Measurements from ENCODE around the gene ANKRD13A.
"Not testable (repeated sequence)": the region's sequence is repeated elsewhere in the genome, so short reads cannot be mapped to it uniquely, and the experiment has no call there.

Gene ANKRD13A

DNA sequence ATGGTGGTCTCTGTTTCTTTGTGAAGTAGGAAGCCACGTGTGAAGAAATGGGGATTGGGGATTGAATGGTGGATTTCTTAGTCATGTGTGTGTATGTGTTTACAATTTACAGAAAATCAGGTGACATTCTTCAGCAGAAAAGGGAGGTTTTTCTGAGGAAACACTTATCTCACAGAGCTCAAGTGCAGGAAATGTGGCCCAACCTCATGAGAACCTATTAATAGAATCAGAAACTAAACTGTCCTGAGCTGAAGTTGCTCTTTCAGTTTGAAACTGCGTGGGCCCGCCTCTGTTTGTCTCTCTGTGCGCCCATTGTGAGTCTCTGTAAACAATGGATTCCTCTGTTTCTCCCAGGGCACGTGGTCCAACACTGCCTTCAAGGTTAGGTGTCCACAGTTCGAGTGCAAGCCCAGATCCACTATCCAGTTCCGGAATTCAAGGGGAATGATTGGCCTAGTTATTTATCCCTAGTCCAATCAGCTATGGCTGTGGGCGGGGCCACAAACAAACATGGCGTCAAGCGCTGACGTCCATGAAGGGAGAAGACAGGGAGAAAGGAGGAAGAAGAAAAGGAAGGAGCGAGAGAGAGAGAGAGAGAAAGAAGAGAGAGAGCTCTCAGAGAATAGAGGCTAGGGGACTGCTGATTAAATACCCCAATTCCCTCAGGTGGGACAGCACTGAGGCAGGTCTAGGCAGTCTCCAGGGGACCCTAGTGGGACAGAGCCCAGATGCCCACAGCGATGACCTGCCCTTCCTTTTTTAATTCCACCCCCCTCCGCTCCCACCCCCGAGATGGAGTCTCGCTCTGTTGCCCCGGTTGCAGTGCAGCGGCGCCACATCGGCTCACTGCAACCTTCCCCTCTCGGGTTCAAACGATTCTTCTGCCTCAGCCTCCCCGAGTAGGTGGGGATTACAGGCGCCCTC lies 80.5 kb downstream of the ANKRD13A start:
- peak; percentile 40 to 61 for DNase-seq (ENCODE audit: low read depth in 2 of 2)

DNA sequence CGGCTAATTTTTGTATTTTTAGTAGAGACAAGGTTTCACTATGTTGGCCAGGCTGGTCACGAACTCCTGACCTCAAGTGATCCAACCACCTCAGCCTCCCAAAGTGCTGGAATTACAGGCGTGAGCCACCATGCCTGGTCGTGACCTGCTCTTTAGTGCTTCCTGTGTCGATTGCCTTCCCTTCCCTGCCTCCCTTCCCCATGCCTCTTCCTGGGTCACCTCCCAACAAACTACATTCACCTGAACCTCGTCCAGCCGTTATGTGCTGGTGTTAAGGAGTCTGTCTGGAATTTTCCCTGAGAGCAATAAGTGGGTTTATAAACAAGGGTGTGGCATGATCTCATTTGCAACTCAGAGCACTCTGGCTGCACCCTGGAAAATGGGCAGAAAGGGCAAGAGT lies 81.2 kb downstream of the ANKRD13A start:
- no peak for DNase-seq (ENCODE audit: low read depth in 2 of 2)

DNA sequence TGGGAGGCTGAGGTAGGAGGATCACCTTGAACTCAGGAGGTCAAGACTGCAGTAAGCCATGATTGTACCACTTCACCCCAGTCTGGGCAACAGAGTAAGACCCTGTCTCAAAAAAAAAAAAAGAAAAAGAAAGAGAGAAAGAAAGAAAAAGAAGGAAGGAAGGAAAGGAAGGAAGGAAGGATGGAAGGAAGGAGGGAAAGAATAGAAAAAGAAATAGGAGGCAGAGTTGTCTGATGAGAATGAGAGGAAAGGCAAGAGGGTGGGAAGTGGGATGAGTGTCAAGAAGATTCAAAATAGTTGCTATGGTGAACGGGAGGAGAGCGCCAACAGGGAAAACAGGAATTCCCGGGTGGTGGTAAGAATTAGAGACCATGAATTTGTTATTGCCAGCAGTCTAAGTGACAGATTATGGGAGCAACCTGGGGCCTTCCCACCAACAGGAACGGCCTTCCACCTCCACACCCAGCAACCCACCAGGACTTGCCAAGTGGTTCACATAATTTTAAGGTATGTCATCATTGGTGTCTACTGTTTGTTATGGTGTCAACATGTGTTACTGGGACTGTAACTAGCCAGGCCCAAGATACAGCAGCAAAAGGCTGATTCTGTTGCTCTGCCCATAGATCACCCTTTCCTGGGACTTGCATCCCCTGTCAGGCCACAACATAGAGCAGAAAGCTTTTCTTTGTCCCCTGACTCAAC lies 85.2 kb downstream of the ANKRD13A start:
- DNase-seq (ENCODE audit: low read depth in 2 of 2) = no peak

DNA sequence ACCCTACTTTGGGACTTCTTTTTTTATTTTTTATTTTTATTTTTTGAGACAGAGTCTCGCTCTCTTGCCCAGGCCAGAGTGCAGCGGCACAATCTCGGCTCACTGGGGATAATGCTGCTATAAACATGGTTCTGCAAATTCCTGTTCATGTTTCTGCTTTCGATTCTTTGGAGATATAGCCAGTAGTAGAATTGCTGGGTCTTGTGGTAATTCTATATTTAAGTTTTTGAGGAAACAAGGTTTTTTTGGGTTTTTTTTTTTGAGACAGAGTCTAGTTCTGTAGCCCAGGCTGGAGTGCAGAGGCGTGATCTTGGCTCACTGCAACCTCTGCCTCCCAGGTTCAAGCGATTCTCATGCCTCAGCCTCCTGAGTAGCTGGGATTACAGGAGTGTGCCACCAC lies 89.0 kb downstream of the ANKRD13A start:
- not testable (repeated sequence) for DNase-seq (ENCODE audit: low read depth in 2 of 2)

DNA sequence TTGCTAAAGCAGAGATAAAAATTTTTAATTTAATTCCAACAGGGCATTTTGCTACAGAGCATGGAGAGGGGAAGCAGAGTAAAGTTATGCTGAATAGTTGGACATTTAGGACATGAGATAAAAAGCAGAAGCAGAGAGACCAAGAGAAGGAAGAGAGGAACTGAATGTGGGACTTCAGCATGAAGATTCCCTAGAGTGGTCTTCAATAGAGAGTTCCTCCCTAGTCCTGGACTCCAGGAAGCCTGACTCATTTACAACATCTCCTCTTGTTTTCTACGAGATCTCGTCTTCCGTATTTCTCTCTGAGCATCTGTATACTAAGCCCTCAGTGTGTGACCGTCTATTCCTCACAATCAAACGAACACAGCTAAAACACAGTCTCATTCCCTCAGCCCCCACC lies 89.7 kb downstream of the ANKRD13A start:
- no peak for DNase-seq (ENCODE audit: low read depth in 2 of 2)
